Measurements from ENCODE around the gene BHLHA15. TPM values are rescaled to one million over a fixed set of nuclear protein-coding genes. Genes with fewer than 3 reads are reported as not detected.

The BHLHA15 gene
- total and polyA plus RNA-seq, 2 of the 8 experiments (the other 6 are each of a cell fraction or from before 2014, with no cell fraction given): 1.1 to 2.7 TPM

DNA sequence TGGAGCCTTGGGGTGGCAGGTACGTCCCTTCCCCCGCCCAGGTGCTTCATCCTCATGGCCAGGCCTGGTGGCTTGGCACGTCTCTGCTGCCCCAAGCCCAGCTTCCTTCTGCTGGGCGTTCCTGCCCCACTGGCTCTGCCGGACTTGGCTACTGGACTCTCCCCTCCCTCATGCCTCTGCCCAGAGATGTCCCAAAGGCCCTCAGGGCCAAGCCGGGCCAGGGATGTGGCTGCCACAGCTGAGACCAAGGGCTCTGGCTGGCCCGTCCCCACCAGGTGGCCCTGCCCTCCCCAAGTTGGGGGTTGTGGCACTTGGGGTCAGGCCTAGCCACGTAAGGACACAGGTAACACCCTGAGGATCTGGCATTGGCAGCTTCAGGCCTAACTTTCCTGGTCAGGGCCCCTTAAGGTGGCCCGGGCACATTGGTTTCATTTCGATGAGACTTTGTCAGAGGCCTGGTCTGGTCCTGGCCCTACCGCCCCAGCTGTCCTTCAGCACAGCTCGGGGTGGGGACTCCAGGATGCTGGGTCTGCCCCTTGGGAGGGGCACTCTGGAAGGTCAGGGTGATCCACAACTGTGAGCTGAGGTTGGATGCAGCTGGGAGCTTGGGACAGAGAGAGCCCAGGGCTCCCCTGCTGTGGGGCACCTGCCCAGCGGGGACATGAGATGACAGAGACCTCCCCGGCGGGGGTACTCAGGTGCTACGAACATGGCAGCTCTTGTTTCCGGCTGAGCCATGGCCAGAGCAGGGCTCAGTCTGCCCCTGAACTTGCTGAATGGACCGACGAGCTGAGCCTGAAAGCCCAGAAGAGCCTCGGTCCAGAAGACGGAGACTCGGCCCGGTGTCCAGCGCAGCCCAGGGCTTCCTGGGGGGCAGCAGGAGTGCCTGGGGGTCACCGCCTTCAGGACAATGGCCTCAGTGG, 2.9 kb downstream of the BHLHA15 start:
- ChIA-PET CTCF (ENCODE audit: partially characterized antibody) (interaction anchor here (0.7 to 1.3 kb wide), 2 partner anchors 18 to 48 kb away, joined by 3 read pairs; no protein-coding TSS in a partner anchor), POLR2A (ENCODE audit: partially characterized antibody) (interaction anchor here (0.6 kb wide), 1 partner anchor 30 kb away, joined by 3 read pairs; no protein-coding TSS in a partner anchor)
- H3K27ac ChIP-seq (ENCODE audit: low read depth, low read length): no peak overlapping the region
- 89% methylated on average over 25 of the region's 25 CpGs; no CpG with 5 or more reads in 1 of the 2 experiments for WGBS, 2 experiments (ENCODE audit: extremely low coverage in 1 of 2, insufficient coverage in 1 of 2, insufficient read length in 1 of 2, insufficient replicate concordance in 2 of 2, low coverage in 1 of 2, low lambda C conversion rate in 2 of 2, missing lambda C conversion rate in 1 of 2)
- H3K27me3 ChIP-seq (replicated peaks in 1 of 4; ENCODE audit: control insufficient read depth in 3 of 4, extremely low read depth in 1 of 4, insufficient read depth in 3 of 4, low read length in 3 of 4): no peaks in the 10 kb centered on the region
- FAIRE-seq (no peak), DNase-seq (ENCODE audit: low read depth in 1 of 2, low spot score in 2 of 2) (no peak)
- peaks cover 4% of the 10 kb centered on the region; the same call in 1 of the 2 replicates for H3K23me2 ChIP-seq (ENCODE audit: low read depth, low read length)
- H2BK15ac ChIP-seq (ENCODE audit: low read length): no peak overlapping the region
- TF ChIP-seq RBBP5 (IDR thresholded peaks at IDR 0.05; ENCODE audit: borderline replicate concordance, low read depth, low read length): no peak
- no peak for TF ChIP-seq CBX5 (IDR thresholded peaks at IDR 0.05; ENCODE audit: low read depth, low read length)
- TF ChIP-seq EZH2 (IDR thresholded peaks at IDR 0.05; ENCODE audit: low read depth, low read length, severe bottlenecking): no peak
- no peak for TF ChIP-seq SP1 (IDR thresholded peaks at IDR 0.05; ENCODE audit: low read depth, low read length)
- TF ChIP-seq SP2 (IDR thresholded peaks at IDR 0.05; ENCODE audit: low read length): no peak
- TF ChIP-seq CBX8 (IDR thresholded peaks at IDR 0.05; ENCODE audit: borderline replicate concordance, low read depth, low read length): no peak
- TF ChIP-seq GABPA (IDR thresholded peaks at IDR 0.05; ENCODE audit: borderline replicate concordance, insufficient read depth, low read length): no peak
- no peak for TF ChIP-seq SIN3A (conservative IDR thresholded peaks at IDR 0.05 in 1 of 2, IDR thresholded peaks at IDR 0.05 in 1 of 2; ENCODE audit: low read depth in 1 of 2, low read length in 2 of 2)
- TF ChIP-seq RXRA (IDR thresholded peaks at IDR 0.05; ENCODE audit: insufficient read depth, low read depth, low read length): no peak
- TF ChIP-seq, protein P1, sequence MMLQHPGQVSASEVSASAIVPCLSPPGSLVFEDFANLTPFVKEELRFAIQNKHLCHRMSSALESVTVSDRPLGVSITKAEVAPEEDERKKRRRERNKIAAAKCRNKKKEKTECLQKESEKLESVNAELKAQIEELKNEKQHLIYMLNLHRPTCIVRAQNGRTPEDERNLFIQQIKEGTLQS (IDR thresholded peaks at IDR 0.05; ENCODE audit: insufficient read depth, low read depth, low read length): no peak
- H3K4me1 ChIP-seq (replicated peaks in 1 of 4; ENCODE audit: control insufficient read depth in 3 of 4, insufficient read depth in 4 of 4, low read length in 3 of 4): peaks cover 0 to 5% (median 3%) of the 10 kb centered on the region in 4 experiments; a peak in 3 of 7 replicates
- H2BK120ac ChIP-seq (replicated peaks; ENCODE audit: low read depth, low read length): no peak overlapping the region
- H3K9ac ChIP-seq (replicated peaks in 1 of 4; ENCODE audit: extremely low read depth in 1 of 4, low read depth in 3 of 4, low read length in 3 of 4): no peak overlapping the region
- H4K91ac ChIP-seq (replicated peaks; ENCODE audit: insufficient read length, low read length): no peak overlapping the region
- no peak overlapping the region for H3K18ac ChIP-seq (ENCODE audit: extremely low read depth, low read length)
- H3K79me2 ChIP-seq (ENCODE audit: control insufficient read depth in 1 of 2, insufficient read depth in 2 of 2, low read length in 2 of 2): no peaks in the 10 kb centered on the region
- no peaks in the 10 kb centered on the region for H3K36me3 ChIP-seq (ENCODE audit: control insufficient read depth in 2 of 4, insufficient read depth in 4 of 4, low read length in 3 of 4)
- no peak overlapping the region for H2AK5ac ChIP-seq (ENCODE audit: low read depth, low read length)
- no peak overlapping the region for H4K5ac ChIP-seq (ENCODE audit: insufficient read length, low read depth, low read length)
- no peak overlapping the region for H3K4me2 ChIP-seq (ENCODE audit: insufficient read depth in 1 of 2, low read depth in 2 of 2, low read length in 2 of 2)
- H3K79me1 ChIP-seq (ENCODE audit: low read depth, low read length): no peaks in the 10 kb centered on the region; the same call in 1 of the 2 replicates
- H3K56ac ChIP-seq (replicated peaks; ENCODE audit: insufficient read length, low read depth, low read length): no peak overlapping the region
- no peak overlapping the region for H2BK12ac ChIP-seq (ENCODE audit: low read depth, low read length)
- no peak overlapping the region for H2BK5ac ChIP-seq (ENCODE audit: low read depth, low read length)
- no peak overlapping the region for H2AFZ ChIP-seq (ENCODE audit: low read length)
- no peak overlapping the region for H3K14ac ChIP-seq (ENCODE audit: insufficient read length)
- no peak overlapping the region for H4K8ac ChIP-seq (ENCODE audit: extremely low read depth, insufficient read depth, low read length)
- no peak overlapping the region for H3K23ac ChIP-seq (ENCODE audit: insufficient read length)
- H4K20me1 ChIP-seq (replicated peaks in 1 of 2; ENCODE audit: control insufficient read depth in 1 of 2, insufficient read depth in 2 of 2, low read length in 2 of 2): peaks cover 0 to 3% of the 10 kb centered on the region in 2 experiments
- no peak overlapping the region for H3K4ac ChIP-seq (replicated peaks; ENCODE audit: insufficient read length, low read depth, low read length)
- H2BK20ac ChIP-seq (ENCODE audit: low read length): no peak overlapping the region
- H3K9me3 ChIP-seq (ENCODE audit: insufficient read depth in 2 of 2, low read depth in 1 of 2, low read length in 1 of 2): no peaks in the 10 kb centered on the region
- H3K4me3 ChIP-seq (ENCODE audit: extremely low read depth in 1 of 4, insufficient read depth in 2 of 4, low read depth in 3 of 4, low read length in 4 of 4): no peak overlapping the region

Data from H1 (cell line).